ENCODE data around the gene C11orf21. TPM values are rescaled to one million over a fixed set of nuclear protein-coding genes. Genes with fewer than 3 reads are reported as not detected.

C11orf21 gene
- total RNA-seq, 1 experiment from 2014 or later, result not detected

GRCh38 chr11:2297623-2298030, 4.1 kb downstream of the C11orf21 start:
- H3K4me1 Mint-ChIP-seq (ENCODE audit: low read depth, unreplicated experiment), result no peaks in the 10 kb centered on the region
- CTCF ChIA-PET, result no interaction called here
- H3K9me3 Mint-ChIP-seq (ENCODE audit: low read depth, unreplicated experiment), result no peaks in the 10 kb centered on the region
- no peak overlapping the region for H3K4me3 Mint-ChIP-seq (ENCODE audit: low read depth, unreplicated experiment)
- DNase-seq, result no peak
- H3K27me3 Mint-ChIP-seq (ENCODE audit: unreplicated experiment), result peaks cover 65% of the 10 kb centered on the region
- no peaks in the 10 kb centered on the region for H3K36me3 Mint-ChIP-seq (ENCODE audit: insufficient read depth, unreplicated experiment)
- no peak overlapping the region for H3K27ac Mint-ChIP-seq (ENCODE audit: unreplicated experiment)
- intact Hi-C loops (cut with micrococcal nuclease; ENCODE audit: unreplicated experiment), result no loop called here
- BruUV-seq (replicated peaks), result no TSS peak
- no peak for TF ChIP-seq CTCF (IDR thresholded peaks at IDR 0.05; ENCODE audit: unreplicated experiment)

- intact Hi-C loops (cut with micrococcal nuclease; ENCODE audit: unreplicated experiment), result no loop called here
- H3K27ac Mint-ChIP-seq (ENCODE audit: unreplicated experiment), result no peak overlapping the region
Measured at GRCh38 chr11:2296913-2297622, 4.7 kb downstream of the C11orf21 start.

GRCh38 chr11:2295971-2296912, 5.5 kb downstream of the C11orf21 start:
- Mint-ChIP-seq H3K9me3 (ENCODE audit: low read depth, unreplicated experiment) (no peaks in the 10 kb centered on the region), H3K27me3 (ENCODE audit: unreplicated experiment) (peaks cover 59% of the 10 kb centered on the region), H3K4me3 (ENCODE audit: low read depth, unreplicated experiment) (no peak overlapping the region), H3K4me1 (ENCODE audit: low read depth, unreplicated experiment) (no peaks in the 10 kb centered on the region), H3K27ac (ENCODE audit: unreplicated experiment) (no peak overlapping the region), H3K36me3 (ENCODE audit: insufficient read depth, unreplicated experiment) (no peaks in the 10 kb centered on the region)
- no TSS peak for BruUV-seq (replicated peaks)
- no peak for DNase-seq
- TF ChIP-seq CTCF (IDR thresholded peaks at IDR 0.05; ENCODE audit: unreplicated experiment), result no peak
- intact Hi-C loops (cut with micrococcal nuclease; ENCODE audit: unreplicated experiment), result no loop called here
- CTCF ChIA-PET, result no interaction called here

More at GRCh38 chr11:2296913-2297622, 4.7 kb downstream of the C11orf21 start:
- no peaks in the 10 kb centered on the region for H3K4me1 Mint-ChIP-seq (ENCODE audit: low read depth, unreplicated experiment)
- DNase-seq, result no peak
- H3K4me3 Mint-ChIP-seq (ENCODE audit: low read depth, unreplicated experiment), result no peak overlapping the region
- no peaks in the 10 kb centered on the region for H3K9me3 Mint-ChIP-seq (ENCODE audit: low read depth, unreplicated experiment)
- CTCF ChIA-PET, result no interaction called here
- BruUV-seq (replicated peaks), result no TSS peak
- peaks cover 65% of the 10 kb centered on the region for H3K27me3 Mint-ChIP-seq (ENCODE audit: unreplicated experiment)
- no peak for TF ChIP-seq CTCF (IDR thresholded peaks at IDR 0.05; ENCODE audit: unreplicated experiment)
- no peaks in the 10 kb centered on the region for H3K36me3 Mint-ChIP-seq (ENCODE audit: insufficient read depth, unreplicated experiment)

- Mint-ChIP-seq H3K4me1 (ENCODE audit: low read depth, unreplicated experiment) (peaks cover 6% of the 10 kb centered on the region), H3K36me3 (ENCODE audit: insufficient read depth, unreplicated experiment) (no peaks in the 10 kb centered on the region)
- no peak for DNase-seq
Measured at GRCh38 chr11:2294926-2295290, 6.8 kb downstream of the C11orf21 start.

More at GRCh38 chr11:2294926-2295290, 6.8 kb downstream of the C11orf21 start:
- Mint-ChIP-seq H3K4me3 (ENCODE audit: low read depth, unreplicated experiment) (no peak overlapping the region), H3K27ac (ENCODE audit: unreplicated experiment) (no peak overlapping the region), H3K27me3 (ENCODE audit: unreplicated experiment) (peaks cover 65% of the 10 kb centered on the region), H3K9me3 (ENCODE audit: low read depth, unreplicated experiment) (no peaks in the 10 kb centered on the region)
- TF ChIP-seq CTCF (IDR thresholded peaks at IDR 0.05; ENCODE audit: unreplicated experiment), result no peak
- BruUV-seq (replicated peaks), result no TSS peak
- CTCF ChIA-PET, result no interaction called here
- intact Hi-C loops (cut with micrococcal nuclease; ENCODE audit: unreplicated experiment), result no loop called here
